Stimulated activated CD8-positive, alpha-beta memory T cell treated with anti-CD3 and anti-CD28 coated beads, Interleukin-4, amount 100 ng/mL, for 4 hours (primary cell): ENCODE data around the gene EYA2.
"Not testable (repeated sequence)": the region's sequence is repeated elsewhere in the genome, so short reads cannot be mapped to it uniquely, and the experiment has no call there.

ENCODE experiments used
- DNase-seq, 2 donors: peaks; one replicate each; pipeline ENCODE4 v3.0.0-alpha.2; 2020; ENCODE audit warnings: low read depth in 2 of 2, low spot score in 1 of 2

The EYA2 gene

GRCh38 chr20:46894579-46894958 is at the start of gene EYA2:
Gene EYA2, plus strand, starts transcription at chr20:46894843. Its CDS starts 95,168 bp downstream, at chr20:46990011.
- DNase-seq = no peak

GRCh38 chr20:46844965-46845364 is 49.7 kb upstream of the EYA2 start:
- DNase-seq = no peak

GRCh38 chr20:46849269-46849668 is 45.4 kb upstream of the EYA2 start:
- no peak for DNase-seq

GRCh38 chr20:46849751-46850150 is 44.9 kb upstream of the EYA2 start:
- no peak for DNase-seq

- no peak for DNase-seq
Observed at GRCh38 chr20:46850416-46850815, 44.2 kb upstream of the EYA2 start.

- DNase-seq = no peak
Observed at GRCh38 chr20:46850896-46851295, 43.7 kb upstream of the EYA2 start.

- no peak for DNase-seq
Observed at GRCh38 chr20:46851746-46852145, 42.9 kb upstream of the EYA2 start.

- no peak for DNase-seq
Observed at GRCh38 chr20:46852313-46852712, 42.3 kb upstream of the EYA2 start.

- DNase-seq = no peak
Observed at GRCh38 chr20:46853926-46854325, 40.7 kb upstream of the EYA2 start.

GRCh38 chr20:46857061-46857831 is 37.4 kb upstream of the EYA2 start:
- DNase-seq = no peak

- DNase-seq = no peak
Observed at GRCh38 chr20:46865824-46866223, 28.8 kb upstream of the EYA2 start.

- no peak for DNase-seq
Observed at GRCh38 chr20:46870041-46870440, 24.6 kb upstream of the EYA2 start.

GRCh38 chr20:46872328-46873211 is 22.1 kb upstream of the EYA2 start:
- no peak for DNase-seq

GRCh38 chr20:46875059-46875458 is 19.6 kb upstream of the EYA2 start:
- no peak for DNase-seq

- no peak for DNase-seq
Observed at GRCh38 chr20:46879386-46879785, 15.3 kb upstream of the EYA2 start.

GRCh38 chr20:46879963-46880362 is 14.7 kb upstream of the EYA2 start:
- DNase-seq = not testable (repeated sequence)

- no peak for DNase-seq
Observed at GRCh38 chr20:46883892-46884291, 10.8 kb upstream of the EYA2 start.

- no peak for DNase-seq
Observed at GRCh38 chr20:46890682-46891081, 4.0 kb upstream of the EYA2 start.

- DNase-seq = no peak
Observed at GRCh38 chr20:46893051-46893450, 1.6 kb upstream of the EYA2 start.

GRCh38 chr20:46893877-46894578 is 615 bp upstream of the EYA2 start:
- DNase-seq = no peak

GRCh38 chr20:46894971-46895905 is 595 bp downstream of the EYA2 start:
- DNase-seq = no peak
